Measurements from ENCODE around the gene RIPOR2.

RIPOR2 gene

GRCh38 chr6:24779416-24780016, 156.2 kb downstream of the RIPOR2 start:
- no peaks in the 10 kb centered on the region for H3K27me3 ChIP-seq
- no peaks in the 10 kb centered on the region for H3K9me3 ChIP-seq
- DNase-seq, result no peak
- peaks cover 58% of the 10 kb centered on the region for H3K36me3 ChIP-seq
- no peak overlapping the region for H3K4me3 ChIP-seq (ENCODE audit: low read depth, low read length)
- no peak for TF ChIP-seq CTCF (IDR thresholded peaks at IDR 0.05; ENCODE audit: low read depth, low read length)
- peaks cover 4% of the 10 kb centered on the region; the same call in 1 of the 2 replicates for H3K4me1 ChIP-seq

- TF ChIP-seq CTCF (IDR thresholded peaks at IDR 0.05; ENCODE audit: low read depth, low read length), result no peak
- no peaks in the 10 kb centered on the region for H3K9me3 ChIP-seq
- H3K36me3 ChIP-seq, result peaks cover 51% of the 10 kb centered on the region
- DNase-seq, result no peak
- no peak overlapping the region for H3K4me3 ChIP-seq (ENCODE audit: low read depth, low read length)
- no peaks in the 10 kb centered on the region for H3K27me3 ChIP-seq
- H3K4me1 ChIP-seq, result peaks cover 4% of the 10 kb centered on the region; the same call in 1 of the 2 replicates
Measured at GRCh38 chr6:24778878-24779277, 156.9 kb downstream of the RIPOR2 start.

- no peak for DNase-seq
- Histone ChIP-seq H3K36me3 (peaks cover 44% of the 10 kb centered on the region), H3K4me1 (peaks cover 4% of the 10 kb centered on the region; the same call in 1 of the 2 replicates), H3K27me3 (no peaks in the 10 kb centered on the region), H3K9me3 (no peaks in the 10 kb centered on the region), H3K4me3 (ENCODE audit: low read depth, low read length) (no peak overlapping the region)
- TF ChIP-seq CTCF (IDR thresholded peaks at IDR 0.05; ENCODE audit: low read depth, low read length), result no peak
Measured at GRCh38 chr6:24778121-24778520, 157.6 kb downstream of the RIPOR2 start.

GRCh38 chr6:24777227-24777626, 158.5 kb downstream of the RIPOR2 start:
- peaks cover 35% of the 10 kb centered on the region for H3K36me3 ChIP-seq
- no peak for TF ChIP-seq CTCF (IDR thresholded peaks at IDR 0.05; ENCODE audit: low read depth, low read length)
- H3K4me1 ChIP-seq, result peaks cover 4% of the 10 kb centered on the region; the same call in 1 of the 2 replicates
- H3K9me3 ChIP-seq, result no peaks in the 10 kb centered on the region
- H3K4me3 ChIP-seq (ENCODE audit: low read depth, low read length), result peak overlapping the region; percentile 97
- H3K27me3 ChIP-seq, result no peaks in the 10 kb centered on the region
- no peak for DNase-seq

GRCh38 chr6:24775520-24776058, 160.2 kb downstream of the RIPOR2 start:
- H3K36me3 ChIP-seq, result peaks cover 21% of the 10 kb centered on the region
- no peak for DNase-seq
- no peaks in the 10 kb centered on the region for H3K9me3 ChIP-seq
- no peak for TF ChIP-seq CTCF (IDR thresholded peaks at IDR 0.05; ENCODE audit: low read depth, low read length)
- H3K4me3 ChIP-seq (ENCODE audit: low read depth, low read length), result peak overlapping the region; percentile 97
- H3K27me3 ChIP-seq, result no peaks in the 10 kb centered on the region
- peaks cover 4% of the 10 kb centered on the region; the same call in 1 of the 2 replicates for H3K4me1 ChIP-seq

All from BE2C (cell line).